ENCODE results near the gene LCMT1.
A peak's percentile ranks its signal among the peaks of the same experiment; 100 is the strongest.

Gene LCMT1

GRCh38 chr16:25093208-25094061, 18.1 kb upstream of the LCMT1 start:
- TF ChIP-seq, protein P1, sequence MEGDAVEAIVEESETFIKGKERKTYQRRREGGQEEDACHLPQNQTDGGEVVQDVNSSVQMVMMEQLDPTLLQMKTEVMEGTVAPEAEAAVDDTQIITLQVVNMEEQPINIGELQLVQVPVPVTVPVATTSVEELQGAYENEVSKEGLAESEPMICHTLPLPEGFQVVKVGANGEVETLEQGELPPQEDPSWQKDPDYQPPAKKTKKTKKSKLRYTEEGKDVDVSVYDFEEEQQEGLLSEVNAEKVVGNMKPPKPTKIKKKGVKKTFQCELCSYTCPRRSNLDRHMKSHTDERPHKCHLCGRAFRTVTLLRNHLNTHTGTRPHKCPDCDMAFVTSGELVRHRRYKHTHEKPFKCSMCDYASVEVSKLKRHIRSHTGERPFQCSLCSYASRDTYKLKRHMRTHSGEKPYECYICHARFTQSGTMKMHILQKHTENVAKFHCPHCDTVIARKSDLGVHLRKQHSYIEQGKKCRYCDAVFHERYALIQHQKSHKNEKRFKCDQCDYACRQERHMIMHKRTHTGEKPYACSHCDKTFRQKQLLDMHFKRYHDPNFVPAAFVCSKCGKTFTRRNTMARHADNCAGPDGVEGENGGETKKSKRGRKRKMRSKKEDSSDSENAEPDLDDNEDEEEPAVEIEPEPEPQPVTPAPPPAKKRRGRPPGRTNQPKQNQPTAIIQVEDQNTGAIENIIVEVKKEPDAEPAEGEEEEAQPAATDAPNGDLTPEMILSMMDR (IDR thresholded peaks at IDR 0.05; ENCODE audit: low read depth, low read length, missing control alignments), result no peak
- DNase-seq (ENCODE audit: extremely low read depth, low read depth), result no peak
- no peak overlapping the region for H3K4me3 ChIP-seq (replicated peaks; ENCODE audit: low read depth, low read length)

DNA sequence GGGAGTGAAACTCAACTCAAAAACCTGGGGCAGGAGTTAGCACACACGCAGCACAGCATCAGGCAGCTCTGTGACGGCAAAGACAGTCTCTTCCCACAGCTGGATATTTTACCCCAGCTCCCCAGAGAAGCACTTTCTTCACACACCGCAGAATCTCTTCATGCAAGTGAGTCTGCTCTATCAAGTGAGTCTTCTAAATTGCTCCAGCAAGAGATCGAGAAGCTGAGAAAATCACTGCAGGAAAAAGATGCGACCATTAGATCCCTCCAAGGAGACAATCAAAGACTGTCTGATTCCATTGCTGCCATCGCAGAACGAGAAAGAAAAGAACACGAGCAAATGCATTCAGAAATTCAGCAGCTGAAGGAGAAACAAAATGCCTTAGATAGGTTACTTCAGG, 16.9 kb upstream of the LCMT1 start:
- no peak overlapping the region for H3K4me3 ChIP-seq (replicated peaks; ENCODE audit: low read depth, low read length)
- no peak for DNase-seq (ENCODE audit: extremely low read depth, low read depth)
- TF ChIP-seq, protein P1 (IDR thresholded peaks at IDR 0.05; ENCODE audit: low read depth, low read length, missing control alignments), result no peak

GRCh38 chr16:25095636-25096035, 15.9 kb upstream of the LCMT1 start:
- DNase-seq (ENCODE audit: extremely low read depth, low read depth), result no peak

GRCh38 chr16:25097276-25097975, 14.1 kb upstream of the LCMT1 start:
- no peak for DNase-seq (ENCODE audit: extremely low read depth, low read depth)
- H3K4me3 ChIP-seq (replicated peaks; ENCODE audit: low read depth, low read length), result no peak overlapping the region
- TF ChIP-seq, protein P1 (IDR thresholded peaks at IDR 0.05; ENCODE audit: low read depth, low read length, missing control alignments), result no peak

More at GRCh38 chr16:25095636-25096035, 15.9 kb upstream of the LCMT1 start:
- H3K4me3 ChIP-seq (replicated peaks; ENCODE audit: low read depth, low read length), result no peak overlapping the region
- TF ChIP-seq, protein P1 (IDR thresholded peaks at IDR 0.05; ENCODE audit: low read depth, low read length, missing control alignments), result no peak

GRCh38 chr16:25100511-25100910, 11.0 kb upstream of the LCMT1 start:
- no peak for DNase-seq (ENCODE audit: extremely low read depth, low read depth)
- no peak overlapping the region for H3K4me3 ChIP-seq (replicated peaks; ENCODE audit: low read depth, low read length)
- TF ChIP-seq, protein P1 (IDR thresholded peaks at IDR 0.05; ENCODE audit: low read depth, low read length, missing control alignments), result no peak

GRCh38 chr16:25106567-25107465, 4.7 kb upstream of the LCMT1 start:
- DNase-seq (ENCODE audit: extremely low read depth, low read depth), result peak; percentile 52
- H3K4me3 ChIP-seq (replicated peaks; ENCODE audit: low read depth, low read length), result peak overlapping the region; percentile 67
- TF ChIP-seq, protein P1 (IDR thresholded peaks at IDR 0.05; ENCODE audit: low read depth, low read length, missing control alignments), result no peak

Measured in HFF-Myc (cell line).